ENCODE data around the gene LRRIQ1. TPM values are rescaled to one million over a fixed set of nuclear protein-coding genes. Genes with fewer than 3 reads are reported as not detected.

LRRIQ1 gene
- total and polyA plus RNA-seq, 2 of the 8 experiments (the other 6 are each of a cell fraction or from before 2014, with no cell fraction given): 0.24 to 0.76 TPM

DNA sequence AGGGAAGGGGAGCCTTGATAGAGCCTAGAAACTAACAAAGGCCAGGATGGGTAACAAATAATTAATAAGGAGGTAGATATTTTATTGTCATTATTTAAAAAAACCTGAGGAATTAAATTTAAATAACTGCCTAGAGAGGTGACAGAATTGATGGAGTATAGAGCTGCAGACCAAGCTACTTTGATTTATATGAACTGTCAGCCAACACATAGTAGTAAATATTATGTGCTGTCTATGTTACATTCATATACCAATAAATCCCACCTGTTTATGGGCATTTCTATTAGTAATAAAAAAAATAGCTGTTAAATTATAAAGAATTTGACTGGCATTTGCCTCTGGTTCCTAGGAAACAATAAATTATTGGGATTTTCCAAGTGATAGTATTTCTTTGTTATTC lies 37.8 kb upstream of the LRRIQ1 start:
- Histone ChIP-seq H3K4me3 (ENCODE audit: extremely low read depth in 1 of 4, insufficient read depth in 2 of 4, low read depth in 3 of 4, low read length in 4 of 4) (no peak overlapping the region), H2BK15ac (ENCODE audit: low read length) (no peak overlapping the region), H4K8ac (ENCODE audit: extremely low read depth, insufficient read depth, low read length) (no peak overlapping the region)

More for the DNA sequence above, 37.8 kb upstream of the LRRIQ1 start:
- Histone ChIP-seq H3K9me3 (ENCODE audit: insufficient read depth in 2 of 2, low read depth in 1 of 2, low read length in 1 of 2) (no peaks in the 10 kb centered on the region), H2BK20ac (ENCODE audit: low read length) (no peak overlapping the region), H2BK5ac (ENCODE audit: low read depth, low read length) (no peak overlapping the region), H2BK12ac (ENCODE audit: low read depth, low read length) (no peak overlapping the region), H3K36me3 (ENCODE audit: control insufficient read depth in 2 of 4, insufficient read depth in 4 of 4, low read length in 3 of 4) (no peaks in the 10 kb centered on the region), H3K27me3 (replicated peaks in 1 of 4; ENCODE audit: control insufficient read depth in 3 of 4, extremely low read depth in 1 of 4, insufficient read depth in 3 of 4, low read length in 3 of 4) (no peaks in the 10 kb centered on the region), H2AK5ac (ENCODE audit: low read depth, low read length) (no peak overlapping the region), H2BK120ac (replicated peaks; ENCODE audit: low read depth, low read length) (no peak overlapping the region), H3K9ac (replicated peaks in 1 of 4; ENCODE audit: extremely low read depth in 1 of 4, low read depth in 3 of 4, low read length in 3 of 4) (no peak overlapping the region), H3K4me2 (ENCODE audit: insufficient read depth in 1 of 2, low read depth in 2 of 2, low read length in 2 of 2) (no peak overlapping the region), H4K5ac (ENCODE audit: insufficient read length, low read depth, low read length) (no peak overlapping the region), H3K14ac (ENCODE audit: insufficient read length) (no peak overlapping the region), H3K79me1 (ENCODE audit: low read depth, low read length) (no peaks in the 10 kb centered on the region), H3K27ac (ENCODE audit: low read depth, low read length) (no peak overlapping the region), H3K23me2 (ENCODE audit: low read depth, low read length) (no peaks in the 10 kb centered on the region), H3K79me2 (ENCODE audit: control insufficient read depth in 1 of 2, insufficient read depth in 2 of 2, low read length in 2 of 2) (no peaks in the 10 kb centered on the region), H3K23ac (ENCODE audit: insufficient read length) (no peak overlapping the region), H3K4ac (replicated peaks; ENCODE audit: insufficient read length, low read depth, low read length) (no peak overlapping the region), H4K91ac (replicated peaks; ENCODE audit: insufficient read length, low read length) (no peak overlapping the region), H3K4me1 (replicated peaks in 1 of 4; ENCODE audit: control insufficient read depth in 3 of 4, insufficient read depth in 4 of 4, low read length in 3 of 4) (no peaks in the 10 kb centered on the region), H3K56ac (replicated peaks; ENCODE audit: insufficient read length, low read depth, low read length) (no peak overlapping the region), H2AFZ (ENCODE audit: low read length) (no peak overlapping the region), H4K20me1 (replicated peaks in 1 of 2; ENCODE audit: control insufficient read depth in 1 of 2, insufficient read depth in 2 of 2, low read length in 2 of 2) (no peaks in the 10 kb centered on the region), H3K18ac (ENCODE audit: extremely low read depth, low read length) (no peak overlapping the region)
- CTCF ChIA-PET (ENCODE audit: partially characterized antibody): interaction anchor here (1.2 kb wide), 1 partner anchor 19 kb away, joined by 3 read pairs; no protein-coding TSS in a partner anchor
- FAIRE-seq: no peak
- TF ChIP-seq SIN3A (conservative IDR thresholded peaks at IDR 0.05 in 1 of 2, IDR thresholded peaks at IDR 0.05 in 1 of 2; ENCODE audit: low read depth in 1 of 2, low read length in 2 of 2) (no peak), CEBPB (IDR thresholded peaks at IDR 0.05; ENCODE audit: low read depth, low read length) (no peak), SP2 (IDR thresholded peaks at IDR 0.05; ENCODE audit: low read length) (no peak), BRCA1 (IDR thresholded peaks at IDR 0.05; ENCODE audit: low read depth, low read length) (no peak), POU5F1 (IDR thresholded peaks at IDR 0.05; ENCODE audit: low read depth, low read length) (no peak), POLR2A (IDR thresholded peaks at IDR 0.05; ENCODE audit: control extremely low read depth in 1 of 2, low read depth in 2 of 2, low read length in 2 of 2) (no peak), EZH2 (IDR thresholded peaks at IDR 0.05; ENCODE audit: low read depth, low read length, severe bottlenecking) (no peak)
- POLR2A ChIA-PET (ENCODE audit: partially characterized antibody): no interaction called here
- DNase-seq (ENCODE audit: low read depth in 1 of 2, low spot score in 2 of 2): no peak

Data from H1 (cell line).